OCI-LY7 (cell line): ENCODE data around the gene NRSN2. TPM values are rescaled to one million over a fixed set of nuclear protein-coding genes. Genes with fewer than 3 reads are reported as not detected.

Source experiments
- BruUV-seq: library from RNA; stranded (reverse); fragments of 400-500 nt; replicated peaks from 2 replicates; lab custom pipeline; 2021; lab: Mats Ljungman, UMichigan
- CTCF ChIA-PET: fragments of 300-600 bp; sonication (Branson Sonifier 250); formaldehyde crosslinking; loops from one replicate; lab custom pipeline; 2022; ENCODE audit warnings: antibody characterized with exemption; ENCODE audit not compliant: unreplicated experiment; lab: Charles Lee
- POLR2A ChIA-PET: fragments of 300-600 bp; sonication (Branson Sonifier 250); formaldehyde crosslinking; loops from one replicate; lab custom pipeline; 2022; ENCODE audit warnings: antibody characterized with exemption; lab: Charles Lee
- DNase-seq: peaks from one replicate; pipeline ENCODE4 v3.0.0-alpha.2; 2015; ENCODE audit warnings: low spot score
- H2AFZ ChIP-seq: fragments of 200-600 bp; sonication (generic), shearing (Covaris generic); 2 replicates; pipeline ENCODE4 v1.6.1; 2014; ENCODE audit warnings: mild to moderate bottlenecking, antibody characterized with exemption, low read length, moderate library complexity
- H3K27ac ChIP-seq: fragments of 200-600 bp; sonication (generic); 2 replicates; pipeline ENCODE4 v1.5.1; 2014; ENCODE audit warnings: mixed run types, low read depth, mild to moderate bottlenecking, moderate library complexity, low read length, inconsistent platforms; ENCODE audit not compliant: poor library complexity, severe bottlenecking
- H3K36me3 ChIP-seq: fragments of 200-600 bp; sonication (generic); 2 replicates; pipeline ENCODE4 v1.6.1; 2014; ENCODE audit warnings: mild to moderate bottlenecking, antibody characterized with exemption, low read length, moderate library complexity, mixed read lengths; ENCODE audit not compliant: insufficient read depth
- H3K4me1 ChIP-seq: fragments of 200-600 bp; sonication (generic); 2 replicates; pipeline ENCODE4 v1.5.1; 2014; ENCODE audit warnings: mild to moderate bottlenecking, low read length; ENCODE audit not compliant: insufficient read depth, poor library complexity, severe bottlenecking
- H3K4me2 ChIP-seq: fragments of 200-600 bp; sonication (generic); 2 replicates; pipeline ENCODE4 v1.6.1; 2014; ENCODE audit warnings: mild to moderate bottlenecking, low read length
- H3K4me3 ChIP-seq: fragments of 200-600 bp; sonication (generic); 2 replicates; pipeline ENCODE4 v1.5.1; 2014; ENCODE audit warnings: mild to moderate bottlenecking, low read depth, low read length; ENCODE audit not compliant: poor library complexity, severe bottlenecking
- H3K79me2 ChIP-seq: fragments of 200-600 bp; sonication (generic); 2 replicates; pipeline ENCODE4 v1.6.1; 2016; ENCODE audit warnings: low read depth, mild to moderate bottlenecking, low read length, moderate library complexity, mixed read lengths; ENCODE audit not compliant: insufficient read depth
- H3K9me2 ChIP-seq: fragments of 200-600 bp; sonication (generic); 2 replicates; pipeline ENCODE4 v1.6.1; 2016; ENCODE audit warnings: mild to moderate bottlenecking, low read length, mixed read lengths; ENCODE audit not compliant: insufficient read depth
- H3K9me3 ChIP-seq: fragments of 200-600 bp; sonication (generic); 2 replicates; pipeline ENCODE4 v1.6.1; 2014; ENCODE audit warnings: mild to moderate bottlenecking, mixed run types, low read length, mixed read lengths
- H4K20me1 ChIP-seq: fragments of 200-600 bp; sonication (generic); 2 replicates; pipeline ENCODE4 v1.6.1; 2014; ENCODE audit warnings: mild to moderate bottlenecking, antibody characterized with exemption, low read length, moderate library complexity, mixed read lengths; ENCODE audit not compliant: insufficient read depth
- CTCF ChIP-seq: fragments of 200-600 bp; sonication (generic); conservative IDR thresholded peaks from 2 replicates; pipeline ENCODE4 v1.5.1; 2014; ENCODE audit warnings: mild to moderate bottlenecking, antibody characterized with exemption, low read length, moderate library complexity, mixed read lengths
- EZH2phosphoT487 ChIP-seq: fragments of 200-600 bp; sonication (generic); IDR thresholded peaks from 2 replicates; pipeline ENCODE4 v1.6.1; 2018; ENCODE audit warnings: low read depth, borderline replicate concordance, mild to moderate bottlenecking, mixed run types, antibody characterized with exemption, low read length, moderate library complexity, mixed read lengths
- intact Hi-C: fragments of 100-400 bp; cut with micrococcal nuclease; formaldehyde crosslinking; loops from one replicate; pipeline ENCODE4 v1.10.0; 2022; ENCODE audit not compliant: unreplicated experiment
- total RNA-seq, 2 experiments: library from RNA; depleted of rRNA in 1 of 2; stranded (reverse); fragments of >200 nt in 1 of 2; shearing (Covaris generic) in 1 of 2; gene quantifications; 2 replicates each; pipeline ENCODE4 v1.2.3, GENCODE V29; 2014 to 2022

Gene NRSN2
- total RNA-seq, 2 experiments from 2014 or later = 0.32 to 0.86 TPM

- H3K4me3 ChIP-seq = no peak overlapping the region
- H4K20me1 ChIP-seq = no peaks in the 10 kb centered on the region
- no peaks in the 10 kb centered on the region for H3K79me2 ChIP-seq
- DNase-seq = no peak
- H3K4me2 ChIP-seq = no peak overlapping the region
- H3K27ac ChIP-seq = no peak overlapping the region
- TF ChIP-seq CTCF = no peak
- TF ChIP-seq EZH2phosphoT487 = no peak
- H3K9me2 ChIP-seq = no peaks in the 10 kb centered on the region
- intact Hi-C loops = no loop called here
- ChIA-PET CTCF (no interaction called here), POLR2A (no interaction called here)
- no peaks in the 10 kb centered on the region for H3K4me1 ChIP-seq
- H3K9me3 ChIP-seq = no peaks in the 10 kb centered on the region
- no TSS peak for BruUV-seq
- no peak overlapping the region for H2AFZ ChIP-seq
- H3K36me3 ChIP-seq = no peaks in the 10 kb centered on the region
These were observed 5.2 kb upstream of the NRSN2 start for GRCh38 chr20:341682-342081.

DNA sequence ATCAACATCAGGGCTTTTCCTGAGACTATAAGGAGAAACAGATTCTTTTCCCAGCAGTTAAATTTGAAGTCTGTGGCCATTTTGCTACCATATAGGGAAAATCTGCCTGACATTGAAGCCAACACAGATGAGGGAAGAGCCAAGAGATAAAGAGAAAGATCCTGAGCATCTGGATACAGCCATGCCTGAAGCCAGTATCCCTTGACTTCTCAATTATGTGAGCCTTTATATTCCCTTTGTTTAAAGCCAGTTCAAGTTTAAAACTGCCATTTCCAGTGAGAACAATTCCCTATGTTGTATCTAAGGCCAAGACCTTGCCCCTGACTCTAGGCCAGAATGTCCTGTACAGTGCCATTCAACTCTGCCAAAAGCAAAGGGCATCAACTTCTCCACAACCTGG, 3.8 kb upstream of the NRSN2 start:
- intact Hi-C loops = no loop called here
- TF ChIP-seq EZH2phosphoT487 (no peak), CTCF (no peak)
- no peaks in the 10 kb centered on the region for H4K20me1 ChIP-seq
- peaks cover 7% of the 10 kb centered on the region for H3K4me1 ChIP-seq
- H3K36me3 ChIP-seq = no peaks in the 10 kb centered on the region
- H3K9me3 ChIP-seq = no peaks in the 10 kb centered on the region
- no peaks in the 10 kb centered on the region for H3K9me2 ChIP-seq
- H2AFZ ChIP-seq = no peak overlapping the region
- H3K4me2 ChIP-seq = no peak overlapping the region
- DNase-seq = no peak
- ChIA-PET POLR2A (no interaction called here), CTCF (no interaction called here)
- no peaks in the 10 kb centered on the region for H3K79me2 ChIP-seq
- BruUV-seq = no TSS peak
- no peak overlapping the region for H3K27ac ChIP-seq
- no peak overlapping the region for H3K4me3 ChIP-seq

GRCh38 chr20:346033-346639, 775 bp upstream of the NRSN2 start:
- Histone ChIP-seq H3K9me3 (no peaks in the 10 kb centered on the region), H3K36me3 (no peaks in the 10 kb centered on the region), H3K79me2 (no peaks in the 10 kb centered on the region), H3K4me3 (no peak overlapping the region), H3K4me1 (peaks cover 7% of the 10 kb centered on the region), H3K4me2 (peak overlapping the region; percentile 74; the same call in 1 of the 2 replicates), H4K20me1 (no peaks in the 10 kb centered on the region), H2AFZ (no peak overlapping the region), H3K9me2 (no peaks in the 10 kb centered on the region), H3K27ac (no peak overlapping the region)
- no peak for TF ChIP-seq CTCF
- TF ChIP-seq EZH2phosphoT487 = no peak
- no peak for DNase-seq
- intact Hi-C loops = no loop called here
- no TSS peak for BruUV-seq
- ChIA-PET CTCF (interaction anchor here (1.3 kb wide), 1 partner anchor 86 kb away, joined by 3 read pairs; no protein-coding TSS in a partner anchor), POLR2A (interaction anchor here (0.8 to 1.0 kb wide), 2 partner anchors 9 to 13 kb away, joined by 3 to 4 read pairs; no protein-coding TSS in a partner anchor)
